CD14-positive monocyte (primary cell): Measurements from ENCODE around the gene GRID2. TPM values are rescaled to one million over a fixed set of nuclear protein-coding genes. Genes with fewer than 3 reads are reported as not detected.

Experiments
- DNase-seq, 3 donors: peaks; one replicate each; pipeline ENCODE4 v3.0.0-alpha.2; 2011 to 2022
- H2AFZ ChIP-seq: 2 replicates; pipeline ENCODE4 v1.6.0; 2012; ENCODE audit warnings: mild to moderate bottlenecking, low read depth, low read length, inconsistent platforms; ENCODE audit not compliant: insufficient read depth, poor library complexity, severe bottlenecking
- H3K27ac ChIP-seq, 2 donors: 1 replicate in 1 of 2; 2 replicates in 1 of 2; pipeline ENCODE4 v1.5.1; 2012 to 2013; ENCODE audit warnings: low read length in 2 of 2, control low read depth in 1 of 2, inconsistent platforms in 1 of 2, low read depth in 1 of 2, mild to moderate bottlenecking in 1 of 2
- H3K27me3 ChIP-seq, 2 donors: one replicate each; pipeline versions ENCODE4 v1.6.0 to v1.6.1; 2011 to 2013; ENCODE audit warnings: low read length in 2 of 2; ENCODE audit not compliant: control insufficient read depth in 2 of 2, insufficient read depth in 2 of 2
- H3K36me3 ChIP-seq, 2 donors: replicated peaks in 1 of 2; 1 replicate in 1 of 2; 2 replicates in 1 of 2; pipeline versions ENCODE4 v1.5.1 to v1.6.1; 2012 to 2013; ENCODE audit warnings: low read length in 2 of 2, control low read depth in 1 of 2, inconsistent platforms in 1 of 2, mild to moderate bottlenecking in 1 of 2; ENCODE audit not compliant: insufficient read depth in 2 of 2, control insufficient read depth in 1 of 2
- H3K4me1 ChIP-seq, 2 donors: 1 replicate in 1 of 2; 2 replicates in 1 of 2; pipeline versions ENCODE4 v1.5.1 to v1.6.1; 2012 to 2013; ENCODE audit warnings: low read length in 2 of 2, control low read depth in 1 of 2, inconsistent platforms in 1 of 2, mild to moderate bottlenecking in 1 of 2, moderate library complexity in 1 of 2; ENCODE audit not compliant: insufficient read depth in 2 of 2, control insufficient read depth in 1 of 2
- H3K4me2 ChIP-seq: replicated peaks from 2 replicates; pipeline ENCODE3; 2012; ENCODE audit warnings: low read length, moderate library complexity, mild to moderate bottlenecking; ENCODE audit not compliant: poor library complexity, severe bottlenecking; ENCODE audit errors: extremely low read depth
- H3K4me3 ChIP-seq, 3 experiments: fragments of 200-600 bp in 1 of 3; sonication (generic) in 1 of 3; replicated peaks in 1 of 3; 1 replicate in 2 of 3; 2 replicates in 1 of 3; pipeline ENCODE4 v1.5.1; 2011 to 2013; ENCODE audit warnings: low read length in 3 of 3, mild to moderate bottlenecking in 3 of 3, control low read depth in 2 of 3, low read depth in 2 of 3, inconsistent platforms in 1 of 3, moderate library complexity in 1 of 3
- H3K79me2 ChIP-seq: 2 replicates; pipeline ENCODE4 v1.6.0; 2012; ENCODE audit warnings: mild to moderate bottlenecking, control low read depth, inconsistent platforms, low read length, moderate library complexity; ENCODE audit not compliant: insufficient read depth
- H3K9ac ChIP-seq: 2 replicates; pipeline ENCODE4 v1.6.0; 2017; ENCODE audit warnings: low read length, mild to moderate bottlenecking; ENCODE audit not compliant: insufficient read depth, poor library complexity, severe bottlenecking
- H3K9me3 ChIP-seq, 2 donors: replicated peaks in 1 of 2; 1 replicate in 1 of 2; 2 replicates in 1 of 2; pipeline versions ENCODE4 v1.5.1 to v1.6.1; 2012 to 2013; ENCODE audit warnings: low read length in 2 of 2, control low read depth in 1 of 2; ENCODE audit not compliant: control insufficient read depth in 1 of 2, insufficient read depth in 1 of 2
- H4K20me1 ChIP-seq: 2 replicates; pipeline ENCODE4 v1.6.0; 2012; ENCODE audit warnings: mild to moderate bottlenecking, low read length, control low read depth, moderate library complexity; ENCODE audit not compliant: insufficient read depth
- H3K27ac Mint-ChIP-seq, 7 donors: one replicate each; pipeline ENCODE4 v1.8.0; 2020; ENCODE audit warnings: mild to moderate bottlenecking in 7 of 7, mixed read lengths in 7 of 7, moderate library complexity in 6 of 7, inconsistent platforms in 2 of 7
- H3K27me3 Mint-ChIP-seq, 3 donors: one replicate each; pipeline ENCODE4 v1.8.0; 2021 to 2022; ENCODE audit warnings: low read depth in 3 of 3, mild to moderate bottlenecking in 3 of 3, mixed read lengths in 3 of 3, moderate library complexity in 3 of 3, inconsistent platforms in 1 of 3
- H3K36me3 Mint-ChIP-seq, 2 donors: one replicate each; pipeline ENCODE4 v1.8.0; 2020; ENCODE audit warnings: mixed read lengths in 2 of 2, inconsistent platforms in 1 of 2, mild to moderate bottlenecking in 1 of 2
- H3K4me1 Mint-ChIP-seq: one replicate; pipeline ENCODE4 v1.8.0; 2020; ENCODE audit warnings: mild to moderate bottlenecking, mixed read lengths
- H3K4me3 Mint-ChIP-seq, 2 donors: one replicate each; pipeline ENCODE4 v1.8.0; 2020; ENCODE audit warnings: mild to moderate bottlenecking in 2 of 2, mixed read lengths in 2 of 2, moderate library complexity in 1 of 2
- H3K9me3 Mint-ChIP-seq, 7 donors: one replicate each; pipeline ENCODE4 v1.8.0; 2020 to 2022; ENCODE audit warnings: mixed read lengths in 7 of 7, mild to moderate bottlenecking in 6 of 7, moderate library complexity in 6 of 7, inconsistent platforms in 2 of 7
- WGBS: methylation state at CpG from one replicate; pipeline ENCODE4 v1.1.5; 2013; ENCODE audit warnings: missing lambda C conversion rate; ENCODE audit not compliant: insufficient coverage; 5-methylcytosine and 5-hydroxymethylcytosine counted together
- intact Hi-C, 2 donors: fragments of 100-400 bp; cut with micrococcal nuclease; formaldehyde crosslinking; loops; one replicate each; pipeline versions ENCODE4 v1.15.0 to v1.15.1; 2023
- polyA plus RNA-seq, 3 donors: library from polyadenylated mRNA; depleted of rRNA in 1 of 3; unstranded in 2 of 3; stranded (reverse) in 1 of 3; fragments of 300-500 nt in 2 of 3; fragments of >200 nt in 1 of 3; fragmentation: Illumina TruSeq in 2 of 3; gene quantifications; 1 replicate in 2 of 3; 2 replicates in 1 of 3; pipeline ENCODE4 v1.2.3, GENCODE V29; 2012 to 2021
- TF ChIP-seq, protein P1 (sequence below): fragments of 200-600 bp; IDR thresholded peaks from one replicate; pipeline ENCODE4 v1.8.0; 2022; ENCODE audit warnings: antibody characterized with exemption, mild to moderate bottlenecking

GRID2 gene
- polyA plus RNA-seq, 3 donors = not detected

DNA sequence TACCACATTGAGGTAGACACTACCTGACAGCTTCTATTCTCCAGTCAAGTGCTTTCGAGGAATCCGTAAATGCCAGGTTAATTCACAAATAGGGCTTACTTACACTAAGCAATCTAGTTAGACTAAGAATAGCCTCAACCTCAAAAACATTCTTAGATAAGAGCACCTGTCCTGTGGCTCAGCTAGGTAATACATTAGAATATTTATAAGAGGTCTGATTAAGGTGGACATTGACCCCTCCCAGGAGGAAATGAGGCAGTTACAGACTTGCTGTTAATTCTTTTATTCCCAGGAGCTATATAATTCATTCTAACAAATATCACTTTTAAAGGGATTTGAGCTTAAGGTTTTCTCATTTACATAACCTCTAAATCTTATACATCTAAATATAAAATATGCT lies 758.1 kb downstream of the GRID2 start:
- Histone ChIP-seq H3K27me3 (no peaks in the 10 kb centered on the region), H3K79me2 (no peaks in the 10 kb centered on the region), H3K36me3 (no peaks in the 10 kb centered on the region), H3K4me3 (no peak overlapping the region), H3K4me2 (no peak overlapping the region), H3K27ac (no peak overlapping the region), H2AFZ (no peak overlapping the region), H3K9me3 (no peaks in the 10 kb centered on the region), H4K20me1 (no peaks in the 10 kb centered on the region), H3K4me1 (no peaks in the 10 kb centered on the region), H3K9ac (no peak overlapping the region)
- Mint-ChIP-seq H3K9me3 (peaks cover 0 to 2% (median 0%) of the 10 kb centered on the region in 7 donors), H3K4me1 (no peaks in the 10 kb centered on the region), H3K27me3 (no peaks in the 10 kb centered on the region), H3K27ac (no peak overlapping the region), H3K36me3 (no peaks in the 10 kb centered on the region), H3K4me3 (no peak overlapping the region)
- no peak for DNase-seq
- TF ChIP-seq, protein P1, sequence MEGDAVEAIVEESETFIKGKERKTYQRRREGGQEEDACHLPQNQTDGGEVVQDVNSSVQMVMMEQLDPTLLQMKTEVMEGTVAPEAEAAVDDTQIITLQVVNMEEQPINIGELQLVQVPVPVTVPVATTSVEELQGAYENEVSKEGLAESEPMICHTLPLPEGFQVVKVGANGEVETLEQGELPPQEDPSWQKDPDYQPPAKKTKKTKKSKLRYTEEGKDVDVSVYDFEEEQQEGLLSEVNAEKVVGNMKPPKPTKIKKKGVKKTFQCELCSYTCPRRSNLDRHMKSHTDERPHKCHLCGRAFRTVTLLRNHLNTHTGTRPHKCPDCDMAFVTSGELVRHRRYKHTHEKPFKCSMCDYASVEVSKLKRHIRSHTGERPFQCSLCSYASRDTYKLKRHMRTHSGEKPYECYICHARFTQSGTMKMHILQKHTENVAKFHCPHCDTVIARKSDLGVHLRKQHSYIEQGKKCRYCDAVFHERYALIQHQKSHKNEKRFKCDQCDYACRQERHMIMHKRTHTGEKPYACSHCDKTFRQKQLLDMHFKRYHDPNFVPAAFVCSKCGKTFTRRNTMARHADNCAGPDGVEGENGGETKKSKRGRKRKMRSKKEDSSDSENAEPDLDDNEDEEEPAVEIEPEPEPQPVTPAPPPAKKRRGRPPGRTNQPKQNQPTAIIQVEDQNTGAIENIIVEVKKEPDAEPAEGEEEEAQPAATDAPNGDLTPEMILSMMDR = no peak
- WGBS = 92% methylated on average over 2 of the region's 2 CpGs
- intact Hi-C loops = no loop called here

DNA sequence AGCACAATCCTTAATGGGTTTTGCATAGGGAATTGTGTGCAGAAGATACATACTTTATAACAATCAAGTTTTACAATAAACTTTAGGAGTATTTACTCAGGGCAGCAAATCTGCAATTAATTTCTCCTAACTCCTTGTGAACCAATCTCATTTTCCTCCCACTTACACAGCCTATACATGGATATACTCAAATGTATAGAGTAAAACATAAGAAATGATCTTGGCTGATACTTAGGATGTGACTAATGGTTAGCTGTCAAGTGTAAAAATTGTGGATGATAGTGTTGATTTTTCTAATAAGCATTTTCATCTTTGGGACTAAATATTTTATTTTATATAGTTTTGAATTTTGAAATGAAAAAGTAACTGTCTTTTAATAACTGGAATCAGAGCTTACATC lies 759.6 kb downstream of the GRID2 start:
- Histone ChIP-seq H3K4me2 (no peak overlapping the region), H3K27me3 (no peaks in the 10 kb centered on the region), H3K9me3 (no peaks in the 10 kb centered on the region), H3K36me3 (no peaks in the 10 kb centered on the region), H4K20me1 (no peaks in the 10 kb centered on the region), H2AFZ (no peak overlapping the region), H3K27ac (no peak overlapping the region), H3K4me1 (no peaks in the 10 kb centered on the region), H3K79me2 (no peaks in the 10 kb centered on the region), H3K4me3 (no peak overlapping the region), H3K9ac (no peak overlapping the region)
- no peaks in the 10 kb centered on the region for H3K4me1 Mint-ChIP-seq
- H3K4me3 Mint-ChIP-seq = no peak overlapping the region
- H3K27me3 Mint-ChIP-seq = no peaks in the 10 kb centered on the region
- peaks cover 0 to 2% (median 0%) of the 10 kb centered on the region in 7 donors for H3K9me3 Mint-ChIP-seq
- DNase-seq = no peak
- H3K27ac Mint-ChIP-seq = no peak overlapping the region
- H3K36me3 Mint-ChIP-seq = no peaks in the 10 kb centered on the region
- intact Hi-C loops = no loop called here
- TF ChIP-seq, protein P1 = no peak
